Ureter (tissue), 1 donor: Measurements from ENCODE around the gene ADSS1. TPM values are rescaled to one million over a fixed set of nuclear protein-coding genes. Genes with fewer than 3 reads are reported as not detected.

ENCODE experiments used
- DNase-seq: peaks from one replicate; pipeline ENCODE4 v3.0.0-alpha.2; 2020; ENCODE audit warnings: low spot score
- total RNA-seq: library from RNA; stranded (reverse); gene quantifications from one replicate; pipeline ENCODE4 v1.2.4, GENCODE V29; 2023
- donor health status: DM: yes; HTN: yes; CAD: no.

The ADSS1 gene
- total RNA-seq, 1 donor from 2014 or later = 11.0 TPM

DNA sequence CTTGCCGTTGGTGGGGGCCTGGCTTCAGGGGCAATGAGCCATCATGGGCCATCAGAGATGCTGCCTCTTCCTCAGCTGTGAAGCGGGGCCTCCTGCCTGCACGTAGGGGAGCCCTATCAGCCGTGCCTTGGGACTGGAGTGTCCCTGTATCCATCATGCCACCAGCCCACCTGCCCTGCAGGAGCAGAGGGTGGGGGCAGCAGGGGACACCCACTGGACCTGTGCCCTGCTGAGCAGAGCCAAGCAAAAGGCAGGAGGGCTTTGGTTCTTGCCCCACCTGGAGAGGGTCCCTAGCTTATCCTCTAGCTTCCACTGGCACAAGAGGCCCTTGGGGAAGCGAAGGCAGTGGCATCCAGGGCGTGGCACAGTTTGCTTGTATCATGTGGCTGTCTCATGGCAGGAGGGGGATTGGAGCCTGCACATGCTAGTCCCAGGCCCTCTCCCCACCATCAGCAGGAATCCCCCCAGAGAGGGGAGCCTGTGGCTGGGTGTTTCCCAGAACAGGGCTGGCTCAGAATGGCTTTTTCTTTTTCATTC, 10.1 kb downstream of the ADSS1 start:
- DNase-seq = no peak

DNA sequence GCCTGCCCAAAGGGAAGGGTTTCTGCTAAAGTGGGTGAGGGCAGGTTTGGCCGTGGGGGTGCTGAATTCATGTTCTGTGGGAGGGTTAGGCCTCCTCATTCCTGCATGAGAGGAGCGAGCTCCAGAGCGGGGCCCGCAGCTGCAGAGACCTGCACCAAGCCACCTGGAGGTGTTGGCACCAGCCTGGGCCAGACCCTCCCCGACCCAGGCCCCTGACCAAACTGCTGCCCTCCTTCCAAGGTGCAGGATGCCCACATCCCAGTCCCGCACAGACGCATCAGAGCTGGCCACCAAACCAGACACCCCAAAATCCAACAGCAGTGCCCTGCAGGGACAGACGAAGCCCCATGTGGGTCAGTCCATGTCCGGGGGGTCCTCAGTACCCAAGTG, 10.6 kb downstream of the ADSS1 start:
- DNase-seq = no peak

DNA sequence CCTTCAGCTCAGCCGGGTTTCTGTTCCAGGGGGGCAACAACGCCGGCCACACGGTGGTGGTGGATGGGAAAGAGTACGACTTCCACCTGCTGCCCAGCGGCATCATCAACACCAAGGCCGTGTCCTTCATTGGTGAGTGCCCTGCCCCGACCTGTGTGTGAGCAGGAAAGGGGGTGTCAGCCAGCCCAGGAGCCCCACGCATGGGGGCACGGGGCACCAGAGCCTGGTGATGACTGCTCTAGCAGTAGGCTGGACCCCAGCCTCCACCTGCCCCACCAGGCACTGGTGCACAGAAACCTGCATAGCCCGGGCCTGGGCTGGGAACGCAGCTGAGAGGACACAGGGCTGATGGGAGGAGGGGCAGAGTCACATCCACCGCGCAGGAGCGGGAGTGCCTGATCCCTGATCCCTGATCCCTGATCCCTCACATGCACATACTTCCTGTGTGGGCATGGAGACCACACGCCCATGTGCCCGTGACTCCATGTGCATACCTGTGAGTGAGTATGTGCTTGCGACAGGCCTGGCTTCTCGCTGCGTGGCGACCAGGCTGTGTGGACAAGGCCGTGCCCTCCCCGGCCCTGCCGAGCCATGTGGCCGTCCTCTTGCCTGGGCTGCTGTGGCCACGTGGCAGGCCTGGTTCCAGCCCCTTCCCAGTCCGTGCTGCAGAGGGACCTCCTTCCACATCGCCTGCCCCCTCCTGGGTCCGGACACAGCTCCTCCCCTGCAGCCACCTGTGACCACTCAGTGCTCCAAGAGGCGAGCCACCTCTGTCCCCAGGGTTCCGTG, 11.2 kb downstream of the ADSS1 start:
- DNase-seq = no peak

DNA sequence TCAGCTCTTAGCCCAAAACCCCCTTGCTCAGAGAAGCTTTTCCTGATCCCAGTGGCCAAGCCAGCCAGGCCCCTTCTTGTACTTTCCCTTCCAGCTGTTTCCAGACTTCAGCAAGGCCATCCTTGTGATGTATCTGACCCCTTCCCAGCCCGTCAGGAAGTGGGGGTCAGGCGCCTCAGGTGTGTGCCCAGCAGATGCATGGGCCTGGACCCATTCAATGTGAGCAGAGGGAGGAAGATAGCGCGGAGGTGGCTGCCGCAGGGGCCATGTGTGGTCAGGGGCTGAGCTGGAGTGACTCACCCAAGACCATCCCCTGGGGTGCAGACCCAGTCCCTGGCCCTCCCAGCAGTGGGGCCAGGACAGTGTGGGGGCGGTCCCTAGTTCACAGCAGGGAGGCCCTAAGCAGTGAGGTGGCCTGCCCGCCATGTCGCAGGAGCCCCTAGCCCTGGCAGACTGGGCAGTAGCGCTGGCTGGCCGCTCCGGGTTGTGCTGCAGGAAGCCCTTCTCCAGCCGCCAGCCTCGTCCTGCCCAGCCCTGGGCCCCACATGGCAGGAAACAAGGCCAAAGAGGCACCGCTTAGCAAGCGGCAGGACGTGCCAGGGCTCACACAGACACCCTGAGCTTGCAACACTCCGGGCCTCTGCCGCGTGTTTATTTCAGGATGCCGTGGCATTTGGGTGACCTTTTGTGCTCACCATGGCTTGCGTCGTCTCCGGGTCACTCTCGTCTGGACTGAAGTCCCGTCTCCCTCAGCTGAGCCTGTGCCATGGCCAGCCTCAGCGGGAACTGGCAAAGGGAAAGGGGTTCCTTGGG, 12.0 kb downstream of the ADSS1 start:
- peak; percentile 94 for DNase-seq

DNA sequence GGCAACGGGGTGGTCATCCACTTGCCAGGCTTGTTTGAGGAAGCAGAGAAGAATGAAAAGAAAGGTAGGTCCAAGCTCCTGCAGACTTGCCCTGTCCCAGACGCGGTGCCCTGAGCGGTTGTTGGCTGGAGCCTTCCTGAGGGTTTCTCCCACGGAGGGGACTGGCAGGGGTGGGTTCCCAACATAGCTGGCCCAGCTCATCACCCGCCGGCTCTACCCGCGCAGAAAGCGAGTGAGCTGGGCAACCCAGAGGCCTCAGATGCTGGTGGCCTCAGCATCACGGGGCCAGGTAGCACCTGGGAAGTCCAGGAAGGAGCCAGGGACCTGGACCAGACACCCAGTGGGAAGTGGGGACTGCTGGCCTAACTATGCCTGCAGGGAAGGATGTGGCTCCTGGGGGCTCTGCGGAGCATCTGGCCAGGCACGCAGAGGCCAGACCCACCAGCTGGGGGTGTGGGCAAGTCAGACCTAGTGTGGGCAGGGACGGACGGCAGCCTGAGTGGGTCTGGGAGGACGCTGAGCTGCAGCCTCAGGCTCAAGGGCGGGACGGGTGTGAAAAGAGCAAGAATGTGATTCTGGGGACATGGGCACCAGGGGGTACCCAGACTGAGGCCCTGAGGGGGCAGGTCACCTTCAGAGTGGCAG, 14.5 kb downstream of the ADSS1 start:
- DNase-seq = no peak

DNA sequence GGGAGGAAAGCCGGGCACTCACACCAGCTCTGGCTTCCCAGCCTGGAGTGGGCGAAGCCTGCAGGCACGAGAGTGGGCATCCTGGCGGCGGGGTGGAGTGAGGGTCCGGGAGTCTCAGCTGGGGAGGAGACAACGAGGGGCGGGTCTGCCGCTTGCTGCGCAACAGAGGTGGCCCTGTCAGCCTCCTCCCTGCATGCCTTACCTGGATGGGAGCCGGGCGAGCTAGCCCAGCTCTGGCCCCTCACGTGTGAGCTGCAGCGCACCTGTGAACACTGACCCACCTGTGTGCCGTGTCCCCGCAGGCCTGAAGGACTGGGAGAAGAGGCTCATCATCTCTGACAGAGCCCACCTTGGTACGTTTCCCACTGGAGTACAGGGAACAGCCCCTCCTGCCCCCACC, 15.0 kb downstream of the ADSS1 start:
- no peak for DNase-seq

DNA sequence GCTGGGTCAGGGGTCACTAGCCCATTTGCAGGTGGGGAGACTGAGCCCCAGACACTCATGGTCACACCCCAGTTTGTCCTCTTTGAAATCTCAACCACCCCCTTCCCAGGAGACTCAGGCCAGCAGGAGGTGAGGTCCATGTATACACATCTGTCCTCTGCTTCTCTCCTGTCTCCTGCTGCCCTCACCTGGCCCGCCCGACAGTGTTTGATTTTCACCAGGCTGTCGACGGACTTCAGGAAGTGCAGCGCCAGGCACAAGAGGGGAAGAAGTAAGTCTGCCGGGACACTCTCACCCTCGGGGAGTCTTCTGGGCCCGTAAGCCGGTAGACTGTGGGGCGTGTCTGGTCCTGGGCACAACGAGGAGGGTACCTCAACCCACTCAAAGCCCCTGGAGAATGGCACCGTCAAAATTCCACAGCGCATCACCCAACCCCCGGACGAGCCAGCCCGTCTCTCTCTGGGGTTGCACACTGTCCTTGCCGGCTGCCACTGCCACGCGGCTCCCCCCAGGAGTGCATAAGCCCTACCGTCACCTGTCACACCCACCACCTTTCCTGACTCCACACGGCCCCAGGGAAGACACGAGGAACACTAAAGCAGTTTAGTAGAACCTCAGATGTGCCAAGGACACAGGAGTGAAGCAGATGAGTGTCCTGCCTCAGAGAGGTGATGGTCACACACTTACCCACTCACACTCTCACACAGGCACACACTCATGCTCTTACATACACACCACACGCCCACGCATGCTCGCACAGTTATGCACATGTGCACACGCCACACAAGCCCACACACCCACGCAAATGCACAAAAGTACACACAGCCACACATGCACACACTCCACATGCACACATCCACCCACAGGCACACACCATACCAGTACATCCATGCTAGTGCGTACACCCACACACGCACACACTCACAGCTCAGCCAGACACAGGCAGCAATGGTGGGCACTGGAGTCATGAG, 15.8 kb downstream of the ADSS1 start:
- no peak for DNase-seq

DNA sequence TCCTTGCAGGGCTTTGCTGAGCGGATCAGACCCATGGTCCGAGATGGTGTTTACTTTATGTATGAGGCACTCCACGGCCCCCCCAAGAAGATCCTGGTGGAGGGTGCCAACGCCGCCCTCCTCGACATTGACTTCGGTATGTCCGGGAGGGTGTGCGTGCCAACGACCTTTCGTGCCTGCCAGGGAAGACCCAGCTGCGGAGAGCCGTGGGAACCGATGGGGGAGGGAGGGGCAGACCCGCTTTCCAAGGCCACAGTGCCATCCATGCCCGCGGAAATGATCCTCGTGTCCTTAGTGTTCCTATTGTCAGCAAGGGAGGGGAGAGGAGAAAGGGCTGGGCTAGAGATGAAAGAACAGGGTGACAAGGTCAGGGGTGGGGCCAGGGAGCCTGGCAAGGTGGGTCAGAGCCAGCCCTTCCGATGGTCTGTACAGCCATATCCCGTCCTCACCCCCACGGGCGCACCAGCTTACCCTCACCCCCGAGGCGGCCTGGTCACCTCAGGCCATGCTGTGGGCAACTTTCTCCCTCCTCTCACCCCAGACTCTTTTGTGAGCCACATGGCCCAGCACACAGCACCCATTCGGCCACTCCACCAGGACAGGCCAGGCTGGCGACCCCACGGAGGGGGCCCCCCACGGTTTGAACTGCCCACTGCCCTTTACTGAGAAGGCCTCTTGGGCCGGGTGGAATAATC, 17.2 kb downstream of the ADSS1 start:
- no peak for DNase-seq

DNA sequence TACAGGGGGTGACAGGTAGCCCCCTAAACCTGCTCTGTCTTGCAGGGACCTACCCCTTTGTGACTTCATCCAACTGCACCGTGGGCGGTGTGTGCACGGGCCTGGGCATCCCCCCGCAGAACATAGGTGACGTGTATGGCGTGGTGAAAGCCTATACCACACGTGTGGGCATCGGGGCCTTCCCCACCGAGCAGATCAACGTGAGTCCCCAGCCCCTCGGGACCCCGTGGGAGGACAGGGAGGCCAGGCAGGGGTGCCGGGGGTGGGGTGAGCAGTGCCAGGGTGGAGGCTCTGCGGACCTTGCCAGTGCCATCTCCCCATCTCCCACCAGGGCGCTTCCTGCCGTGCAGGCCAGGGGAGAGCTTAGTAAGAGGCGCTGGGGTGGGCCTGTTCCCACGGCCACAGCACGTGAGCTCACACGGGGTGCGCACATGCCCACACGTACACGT, 17.8 kb downstream of the ADSS1 start:
- no peak for DNase-seq

DNA sequence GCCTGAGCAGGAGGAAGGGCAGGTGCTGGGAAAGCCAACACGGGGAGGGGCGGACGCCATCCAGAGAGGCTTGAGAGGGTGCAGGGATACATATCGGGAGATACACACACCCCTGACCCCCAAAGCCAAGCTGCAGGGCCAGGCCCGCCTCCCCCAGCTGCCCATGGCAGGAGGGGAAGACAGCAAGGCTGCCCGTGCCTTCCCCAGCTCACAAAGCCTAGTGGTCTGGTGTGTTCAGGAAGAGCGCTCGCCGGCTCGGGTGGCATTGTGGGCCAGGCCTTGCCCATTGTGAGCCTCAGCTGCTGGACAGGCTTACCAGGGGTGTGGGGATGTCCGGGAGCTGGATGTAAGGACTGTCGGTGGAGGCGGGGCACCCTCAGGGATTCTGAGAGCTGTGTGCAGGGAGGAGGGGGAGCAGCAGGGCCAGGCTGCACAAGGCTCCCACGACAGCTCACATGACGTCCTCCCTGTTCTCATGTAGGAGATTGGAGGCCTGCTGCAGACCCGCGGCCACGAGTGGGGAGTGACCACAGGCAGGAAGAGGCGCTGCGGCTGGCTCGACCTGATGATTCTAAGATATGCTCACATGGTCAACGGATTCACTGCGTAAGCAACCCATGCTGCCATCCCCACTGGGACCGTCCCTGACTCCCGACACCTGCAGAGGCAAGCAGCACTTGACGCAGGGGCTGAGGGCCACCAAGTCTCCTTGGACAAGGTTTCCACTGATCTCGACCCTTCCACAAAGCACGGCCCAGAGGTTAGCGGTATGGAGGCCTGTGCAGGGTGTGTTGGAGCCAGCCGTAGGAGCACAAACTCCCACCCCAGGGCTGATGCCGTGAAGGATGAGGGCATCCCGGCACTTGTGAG, 18.8 kb downstream of the ADSS1 start:
- no peak for DNase-seq

DNA sequence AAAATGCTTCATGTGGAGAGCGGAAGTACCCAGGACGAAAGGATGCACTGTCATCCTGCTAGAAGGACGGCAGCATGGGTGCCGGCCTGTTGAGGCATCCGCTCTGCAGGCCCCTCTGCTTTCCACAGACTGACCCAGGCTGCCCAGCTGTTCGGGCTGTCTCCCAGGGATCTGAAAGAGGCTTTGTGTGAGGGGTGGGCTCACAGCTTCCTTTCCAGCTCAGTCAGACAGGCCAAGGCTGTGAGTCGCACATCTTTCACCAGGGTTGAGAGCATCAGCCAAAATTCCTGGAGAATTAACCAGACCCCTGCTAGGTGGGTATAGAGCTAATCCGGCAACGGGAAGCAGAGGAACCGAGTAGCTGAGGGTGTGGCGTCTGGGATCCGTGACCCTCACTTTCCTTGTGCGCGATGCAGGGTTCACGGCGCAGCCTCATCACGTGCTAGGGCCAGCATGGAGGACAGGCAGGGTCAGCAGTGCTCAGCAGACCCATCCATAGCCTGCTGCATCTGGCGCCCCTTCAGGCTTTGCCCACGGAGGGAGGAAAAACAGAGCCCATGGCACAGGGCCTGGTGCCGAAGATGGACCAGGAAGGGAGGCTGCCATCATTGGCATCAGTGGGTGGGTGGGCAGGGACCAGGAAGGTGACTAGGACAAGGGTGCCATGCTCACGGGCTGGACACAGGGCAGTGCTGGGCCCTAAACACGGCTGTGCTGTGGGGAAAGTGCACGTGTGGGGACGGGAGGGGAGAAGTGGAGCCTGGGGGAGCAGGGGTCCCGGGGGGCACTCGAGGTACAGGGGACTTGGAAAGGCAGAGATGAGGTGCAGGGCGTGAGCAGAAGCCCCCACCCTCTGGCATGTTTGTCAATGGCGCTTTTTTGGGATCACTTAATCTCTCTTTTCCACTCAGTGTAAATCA, 19.7 kb downstream of the ADSS1 start:
- DNase-seq = no peak

DNA sequence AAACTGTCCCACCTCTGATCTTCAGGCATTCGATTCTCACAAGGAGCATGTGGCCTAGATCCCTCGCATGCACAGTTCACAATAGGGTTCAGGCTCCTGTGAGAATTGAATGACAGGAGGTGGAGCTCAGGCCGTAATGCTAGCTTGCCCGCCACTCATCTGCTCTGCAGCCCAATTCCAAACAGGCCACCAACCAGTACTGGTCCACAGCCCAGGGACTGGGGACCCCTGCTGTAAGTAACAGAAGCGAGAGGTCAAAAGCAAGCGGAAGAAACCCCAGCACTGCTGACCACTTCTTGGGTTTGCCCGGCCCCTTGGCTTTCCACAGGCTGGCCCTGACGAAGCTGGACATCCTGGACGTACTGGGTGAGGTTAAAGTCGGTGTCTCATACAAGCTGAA, 20.5 kb downstream of the ADSS1 start:
- DNase-seq = no peak

DNA sequence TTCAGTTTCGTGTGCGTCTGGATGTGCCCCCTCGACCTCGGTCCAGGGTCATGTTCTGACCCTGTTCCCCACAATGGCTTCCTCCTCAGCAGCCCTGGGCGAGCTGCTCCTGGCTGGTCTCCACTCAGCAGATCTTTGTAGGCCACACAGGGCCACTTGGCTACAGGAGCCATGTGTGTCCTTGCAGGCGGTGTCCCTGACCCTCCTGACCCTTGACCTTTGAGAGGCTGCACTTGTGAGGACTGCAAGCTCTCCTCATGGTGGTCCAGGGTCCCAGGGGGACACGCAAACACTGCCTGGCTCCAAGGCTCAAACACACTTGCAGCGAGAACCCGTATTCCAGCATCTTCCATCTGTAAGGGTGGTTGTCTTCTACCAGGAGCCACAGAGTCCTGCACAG, 21.4 kb downstream of the ADSS1 start:
- no peak for DNase-seq

DNA sequence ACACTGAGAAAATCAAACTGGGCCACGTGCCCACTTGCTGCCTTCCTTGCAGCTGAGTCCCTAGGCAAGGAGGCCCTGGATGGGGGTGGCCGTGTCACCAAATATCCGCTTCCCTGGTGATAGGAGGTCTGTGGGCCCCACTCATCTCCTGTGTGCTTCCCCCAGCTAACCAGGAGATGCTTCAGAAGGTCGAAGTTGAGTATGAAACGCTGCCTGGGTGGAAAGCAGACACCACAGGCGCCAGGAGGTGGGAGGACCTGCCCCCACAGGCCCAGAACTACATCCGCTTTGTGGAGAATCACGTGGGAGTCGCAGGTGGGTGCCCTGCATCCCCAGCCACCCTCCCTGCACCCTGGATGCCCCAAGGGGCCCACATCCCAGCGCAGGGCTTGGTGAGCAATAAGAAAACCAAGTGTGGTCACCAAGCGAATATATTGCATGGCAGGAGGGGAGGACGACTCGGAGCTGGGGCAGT, 22.1 kb downstream of the ADSS1 start:
- DNase-seq = no peak

DNA sequence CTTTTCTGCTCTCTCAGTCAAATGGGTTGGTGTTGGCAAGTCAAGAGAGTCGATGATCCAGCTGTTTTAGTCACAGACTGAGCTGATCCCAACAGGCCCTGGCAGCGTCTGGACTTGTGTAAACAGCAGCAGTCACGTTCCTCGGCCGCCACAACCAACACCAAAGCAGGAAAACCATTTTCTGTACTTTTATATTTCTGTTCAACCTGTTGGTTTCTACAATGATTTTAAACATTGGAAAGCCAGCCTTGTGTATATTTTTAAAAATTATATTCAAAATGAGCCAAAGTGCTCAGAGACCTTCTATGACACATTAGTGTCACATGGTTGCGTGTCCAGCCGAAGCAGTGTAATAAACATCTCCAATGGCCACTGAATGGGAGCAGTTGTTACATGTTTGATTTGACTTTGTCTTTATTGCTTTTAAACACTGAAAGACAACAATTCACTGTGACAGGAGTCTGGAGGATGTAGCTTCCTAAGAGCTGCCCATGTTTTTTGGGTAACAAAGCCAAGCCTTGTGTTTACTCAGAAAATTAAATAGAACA, 23.0 kb downstream of the ADSS1 start:
- no peak for DNase-seq

DNA sequence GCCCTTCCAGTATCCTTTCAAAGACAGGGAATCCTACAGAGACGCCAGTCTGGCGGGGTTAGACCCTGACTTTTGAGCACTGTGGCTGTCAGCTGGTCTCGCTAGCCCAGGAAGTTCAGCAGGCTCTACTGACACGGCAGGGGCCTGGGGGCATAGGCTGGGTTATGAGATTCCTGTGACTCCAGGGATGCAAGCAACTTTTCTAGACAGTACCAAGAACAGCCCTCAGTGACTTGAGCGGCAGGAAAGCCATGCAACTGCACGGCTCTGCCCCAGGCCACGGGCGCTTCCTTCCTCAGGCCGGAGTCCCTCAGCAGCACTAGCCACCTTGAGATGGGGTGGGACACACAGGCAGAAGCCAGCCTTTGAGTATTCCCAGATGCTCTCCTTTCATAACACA, 23.8 kb downstream of the ADSS1 start:
- DNase-seq = no peak

DNA sequence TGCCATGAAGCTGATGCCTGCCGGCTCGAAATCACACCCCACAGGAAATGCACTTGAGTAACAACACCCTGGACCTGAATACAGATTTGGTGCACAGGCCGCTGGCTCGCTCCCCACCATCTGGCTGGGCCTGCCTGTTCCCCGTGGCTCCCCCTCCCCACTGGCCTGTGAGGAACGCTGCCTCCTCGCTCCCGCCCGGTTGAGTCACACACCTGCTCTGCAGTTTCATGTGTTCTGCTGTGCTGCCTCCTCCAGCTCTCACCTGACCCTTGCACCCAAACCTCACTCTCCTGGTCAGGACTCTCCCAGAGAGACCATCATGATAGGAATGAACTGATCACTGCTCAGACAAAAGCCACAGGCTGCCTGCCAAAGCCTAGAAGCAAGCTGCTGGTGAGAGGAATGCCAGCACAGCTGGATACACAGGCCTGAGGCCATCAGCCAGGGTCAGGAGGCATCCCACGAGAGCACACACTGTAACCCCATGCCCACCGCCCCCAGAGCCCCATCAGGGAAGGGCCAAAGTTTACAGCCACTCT, 25.2 kb downstream of the ADSS1 start:
- no peak for DNase-seq
